Measurements from ENCODE around the gene CHD8.
A peak's percentile ranks its signal among the peaks of the same experiment; 100 is the strongest.
"Not testable (repeated sequence)": the region's sequence is repeated elsewhere in the genome, so short reads cannot be mapped to it uniquely, and the experiment has no call there.

The CHD8 gene

DNA sequence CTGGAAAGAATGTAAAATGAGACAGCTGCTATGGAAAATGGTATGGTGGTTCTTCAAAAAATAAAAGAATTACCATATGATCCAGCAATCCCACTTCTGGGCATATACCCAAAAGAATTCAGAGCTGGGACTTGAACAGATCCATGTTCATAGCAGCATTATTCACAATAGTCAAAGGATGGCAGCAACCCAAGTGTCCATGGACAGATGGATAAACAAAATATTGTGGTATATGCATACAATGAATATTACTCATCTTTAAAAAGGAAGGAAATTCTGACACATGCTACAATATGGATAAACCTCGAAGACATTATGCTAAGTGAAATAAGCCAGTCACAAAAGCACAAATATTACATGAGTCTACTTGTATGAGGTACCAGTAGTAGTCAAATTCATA is 11.7 kb upstream of the CHD8 start:
- no peak overlapping the region for H3K4me3 ChIP-seq (replicated peaks; ENCODE audit: insufficient read depth, low read length)
- DNase-seq (ENCODE audit: low read depth in 1 of 2, low spot score in 1 of 2): no peak
- TF ChIP-seq GABPA (IDR thresholded peaks at IDR 0.05; ENCODE audit: low read depth): no peak
- TF ChIP-seq, protein P1, sequence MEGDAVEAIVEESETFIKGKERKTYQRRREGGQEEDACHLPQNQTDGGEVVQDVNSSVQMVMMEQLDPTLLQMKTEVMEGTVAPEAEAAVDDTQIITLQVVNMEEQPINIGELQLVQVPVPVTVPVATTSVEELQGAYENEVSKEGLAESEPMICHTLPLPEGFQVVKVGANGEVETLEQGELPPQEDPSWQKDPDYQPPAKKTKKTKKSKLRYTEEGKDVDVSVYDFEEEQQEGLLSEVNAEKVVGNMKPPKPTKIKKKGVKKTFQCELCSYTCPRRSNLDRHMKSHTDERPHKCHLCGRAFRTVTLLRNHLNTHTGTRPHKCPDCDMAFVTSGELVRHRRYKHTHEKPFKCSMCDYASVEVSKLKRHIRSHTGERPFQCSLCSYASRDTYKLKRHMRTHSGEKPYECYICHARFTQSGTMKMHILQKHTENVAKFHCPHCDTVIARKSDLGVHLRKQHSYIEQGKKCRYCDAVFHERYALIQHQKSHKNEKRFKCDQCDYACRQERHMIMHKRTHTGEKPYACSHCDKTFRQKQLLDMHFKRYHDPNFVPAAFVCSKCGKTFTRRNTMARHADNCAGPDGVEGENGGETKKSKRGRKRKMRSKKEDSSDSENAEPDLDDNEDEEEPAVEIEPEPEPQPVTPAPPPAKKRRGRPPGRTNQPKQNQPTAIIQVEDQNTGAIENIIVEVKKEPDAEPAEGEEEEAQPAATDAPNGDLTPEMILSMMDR (IDR thresholded peaks at IDR 0.05; ENCODE audit: insufficient read depth, low read length): no peak
- TF ChIP-seq POLR2AphosphoS5 (IDR thresholded peaks at IDR 0.05; ENCODE audit: low read depth): no peak
- TF ChIP-seq, protein P2, sequence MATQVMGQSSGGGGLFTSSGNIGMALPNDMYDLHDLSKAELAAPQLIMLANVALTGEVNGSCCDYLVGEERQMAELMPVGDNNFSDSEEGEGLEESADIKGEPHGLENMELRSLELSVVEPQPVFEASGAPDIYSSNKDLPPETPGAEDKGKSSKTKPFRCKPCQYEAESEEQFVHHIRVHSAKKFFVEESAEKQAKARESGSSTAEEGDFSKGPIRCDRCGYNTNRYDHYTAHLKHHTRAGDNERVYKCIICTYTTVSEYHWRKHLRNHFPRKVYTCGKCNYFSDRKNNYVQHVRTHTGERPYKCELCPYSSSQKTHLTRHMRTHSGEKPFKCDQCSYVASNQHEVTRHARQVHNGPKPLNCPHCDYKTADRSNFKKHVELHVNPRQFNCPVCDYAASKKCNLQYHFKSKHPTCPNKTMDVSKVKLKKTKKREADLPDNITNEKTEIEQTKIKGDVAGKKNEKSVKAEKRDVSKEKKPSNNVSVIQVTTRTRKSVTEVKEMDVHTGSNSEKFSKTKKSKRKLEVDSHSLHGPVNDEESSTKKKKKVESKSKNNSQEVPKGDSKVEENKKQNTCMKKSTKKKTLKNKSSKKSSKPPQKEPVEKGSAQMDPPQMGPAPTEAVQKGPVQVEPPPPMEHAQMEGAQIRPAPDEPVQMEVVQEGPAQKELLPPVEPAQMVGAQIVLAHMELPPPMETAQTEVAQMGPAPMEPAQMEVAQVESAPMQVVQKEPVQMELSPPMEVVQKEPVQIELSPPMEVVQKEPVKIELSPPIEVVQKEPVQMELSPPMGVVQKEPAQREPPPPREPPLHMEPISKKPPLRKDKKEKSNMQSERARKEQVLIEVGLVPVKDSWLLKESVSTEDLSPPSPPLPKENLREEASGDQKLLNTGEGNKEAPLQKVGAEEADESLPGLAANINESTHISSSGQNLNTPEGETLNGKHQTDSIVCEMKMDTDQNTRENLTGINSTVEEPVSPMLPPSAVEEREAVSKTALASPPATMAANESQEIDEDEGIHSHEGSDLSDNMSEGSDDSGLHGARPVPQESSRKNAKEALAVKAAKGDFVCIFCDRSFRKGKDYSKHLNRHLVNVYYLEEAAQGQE (IDR thresholded peaks at IDR 0.05; ENCODE audit: insufficient replicate concordance, low read depth): no peak
- TF ChIP-seq SPI1 (IDR thresholded peaks at IDR 0.05; ENCODE audit: borderline replicate concordance, low read depth): no peak
- H3K27me3 ChIP-seq (ENCODE audit: insufficient read depth, poor library complexity, severe bottlenecking): no peaks in the 10 kb centered on the region
- H3K27ac ChIP-seq (replicated peaks): no peak overlapping the region

DNA sequence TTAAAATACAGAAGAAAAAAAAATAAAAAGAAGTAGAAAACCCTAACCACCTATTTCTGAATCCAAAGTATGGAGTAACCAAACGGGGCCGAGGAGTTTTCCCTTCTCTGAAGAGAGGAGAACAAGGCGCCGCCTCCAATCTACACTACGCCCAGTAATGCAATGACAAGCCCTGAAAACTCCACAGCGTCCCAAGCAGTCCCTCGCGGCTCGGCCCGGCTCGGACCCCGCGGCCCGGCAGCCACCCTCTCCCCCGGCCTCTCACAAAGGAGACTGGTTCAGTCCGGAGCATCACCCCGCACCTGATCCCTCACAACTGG is 371 bp downstream of the CHD8 start:
- peak overlapping the region; percentile 85 for H3K27ac ChIP-seq (replicated peaks)
- DNase-seq (ENCODE audit: low read depth in 1 of 2, low spot score in 1 of 2): no peak
- H3K27me3 ChIP-seq (ENCODE audit: insufficient read depth, poor library complexity, severe bottlenecking): no peaks in the 10 kb centered on the region
- H3K4me3 ChIP-seq (replicated peaks; ENCODE audit: insufficient read depth, low read length): peak overlapping the region; percentile 92
- TF ChIP-seq GABPA (IDR thresholded peaks at IDR 0.05; ENCODE audit: low read depth): no peak
- TF ChIP-seq, protein P1 (IDR thresholded peaks at IDR 0.05; ENCODE audit: insufficient read depth, low read length): no peak
- no peak for TF ChIP-seq SPI1 (IDR thresholded peaks at IDR 0.05; ENCODE audit: borderline replicate concordance, low read depth)
- TF ChIP-seq, protein P2 (IDR thresholded peaks at IDR 0.05; ENCODE audit: insufficient replicate concordance, low read depth): no peak
- TF ChIP-seq POLR2AphosphoS5 (IDR thresholded peaks at IDR 0.05; ENCODE audit: low read depth): no peak

DNA sequence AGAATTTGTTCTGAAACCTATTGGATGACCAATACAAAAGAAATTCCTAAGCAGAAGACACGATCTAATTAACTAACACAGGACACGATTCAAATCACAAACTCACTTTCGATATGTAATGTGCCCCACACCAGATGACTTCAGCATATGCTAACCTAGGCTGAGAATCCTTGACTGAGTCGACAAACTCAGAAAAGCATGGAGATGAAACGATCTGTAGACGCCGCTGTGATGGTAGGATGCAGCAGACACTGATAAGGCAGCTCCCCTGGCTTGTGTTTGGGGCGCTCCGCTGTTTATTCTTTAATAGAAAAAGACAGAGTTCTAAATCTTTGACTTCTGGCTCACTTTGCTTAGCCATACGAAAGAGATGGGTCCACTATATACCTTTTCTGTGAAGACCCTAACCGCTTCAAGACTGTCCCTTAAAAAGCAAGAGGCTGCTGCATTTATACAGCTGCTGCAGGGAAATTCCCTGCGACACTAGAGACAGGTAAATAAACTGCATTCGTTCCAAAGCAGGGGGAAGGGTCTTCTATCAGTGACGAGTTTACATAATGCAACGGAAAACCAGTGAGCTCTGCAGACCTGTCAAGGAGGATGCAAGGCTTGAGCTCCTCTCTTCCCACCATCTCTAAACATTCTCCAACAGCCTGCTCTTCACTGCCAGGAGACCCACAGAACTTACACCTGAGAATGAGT is 929 bp downstream of the CHD8 start:
- peak overlapping the region; percentile 85 for H3K27ac ChIP-seq (replicated peaks)
- TF ChIP-seq POLR2AphosphoS5 (IDR thresholded peaks at IDR 0.05; ENCODE audit: low read depth): no peak
- H3K27me3 ChIP-seq (ENCODE audit: insufficient read depth, poor library complexity, severe bottlenecking): no peaks in the 10 kb centered on the region
- H3K4me3 ChIP-seq (replicated peaks; ENCODE audit: insufficient read depth, low read length): peak overlapping the region; percentile 92
- no peak for DNase-seq (ENCODE audit: low read depth in 1 of 2, low spot score in 1 of 2)

DNA sequence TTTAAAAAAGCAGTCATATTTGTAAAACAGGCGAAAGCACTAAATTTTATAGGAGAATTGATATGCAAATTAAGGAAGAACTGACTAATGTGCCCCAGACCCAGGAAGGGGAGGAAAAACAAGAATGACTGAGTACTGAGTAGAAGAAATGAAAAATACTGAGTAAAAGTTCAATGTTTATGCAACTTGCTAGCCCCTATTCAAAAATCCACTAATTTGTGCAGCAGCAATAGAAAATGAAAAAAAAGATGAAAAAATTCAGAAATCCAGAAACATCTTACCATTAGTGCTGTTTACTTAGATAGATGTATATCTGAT is 6.1 kb downstream of the CHD8 start:
- Histone ChIP-seq H3K27ac (replicated peaks) (no peak overlapping the region), H3K4me3 (replicated peaks; ENCODE audit: insufficient read depth, low read length) (no peak overlapping the region)

DNA sequence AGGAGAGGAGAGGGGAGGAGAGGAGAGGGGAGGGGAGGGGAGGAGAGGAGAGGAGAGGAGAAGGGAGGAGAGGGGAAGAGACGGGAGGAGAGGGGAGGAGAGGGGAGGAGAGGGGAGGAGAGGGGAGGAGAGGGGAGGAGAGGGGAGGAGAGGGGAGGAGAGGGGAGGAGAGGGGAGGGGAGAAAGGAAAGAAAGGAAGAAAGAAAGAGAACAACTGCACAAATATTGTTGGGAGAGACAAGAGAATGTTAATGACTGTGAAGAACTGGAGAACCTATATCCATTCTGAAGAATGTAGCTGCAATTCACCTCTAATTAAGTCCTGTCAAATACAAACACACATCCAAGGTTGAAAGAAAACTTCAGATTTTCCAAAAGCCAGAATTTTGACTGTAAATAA is 13.3 kb downstream of the CHD8 start:
- H3K27ac ChIP-seq (replicated peaks); H3K4me3 ChIP-seq (replicated peaks; ENCODE audit: insufficient read depth, low read length); DNase-seq (ENCODE audit: low read depth in 1 of 2, low spot score in 1 of 2); H3K27me3 ChIP-seq (ENCODE audit: insufficient read depth, poor library complexity, severe bottlenecking): not testable (repeated sequence)

More for the DNA sequence above, 6.1 kb downstream of the CHD8 start:
- DNase-seq (ENCODE audit: low read depth in 1 of 2, low spot score in 1 of 2): no peak
- TF ChIP-seq, protein P2 (IDR thresholded peaks at IDR 0.05; ENCODE audit: insufficient replicate concordance, low read depth): no peak
- TF ChIP-seq POLR2AphosphoS5 (IDR thresholded peaks at IDR 0.05; ENCODE audit: low read depth): no peak
- no peak for TF ChIP-seq GABPA (IDR thresholded peaks at IDR 0.05; ENCODE audit: low read depth)
- TF ChIP-seq SPI1 (IDR thresholded peaks at IDR 0.05; ENCODE audit: borderline replicate concordance, low read depth): no peak
- TF ChIP-seq, protein P1 (IDR thresholded peaks at IDR 0.05; ENCODE audit: insufficient read depth, low read length): no peak
- no peaks in the 10 kb centered on the region for H3K27me3 ChIP-seq (ENCODE audit: insufficient read depth, poor library complexity, severe bottlenecking)
